PFSK-1 (cell line): ENCODE results near the gene AFM.

ENCODE experiments used
- FOXP2 ChIP-seq: optimal IDR thresholded peaks from 2 replicates; pipeline ENCODE3; 2011; ENCODE audit warnings: borderline replicate concordance, control low read depth, inconsistent platforms; ENCODE audit not compliant: insufficient read depth; ENCODE audit errors: extremely low read length, extremely low read depth
- POLR2AphosphoS5 ChIP-seq: IDR thresholded peaks from 2 replicates; pipeline ENCODE4 v1.6.1; 2012; ENCODE audit warnings: low read depth, mild to moderate bottlenecking, control low read depth, low read length, moderate library complexity
- SIN3A ChIP-seq: IDR thresholded peaks from 2 replicates; pipeline ENCODE4 v1.6.1; 2012; ENCODE audit warnings: mild to moderate bottlenecking, low read length, moderate library complexity, borderline replicate concordance; ENCODE audit not compliant: insufficient read depth
- TAF1 ChIP-seq: IDR thresholded peaks from 2 replicates; pipeline ENCODE4 v1.6.1; 2012; ENCODE audit warnings: low read length, control low read depth, borderline replicate concordance; ENCODE audit not compliant: insufficient read depth
- TF ChIP-seq, protein P1 (sequence below), 2 experiments: IDR thresholded peaks; 2 replicates each; pipeline versions ENCODE4 v1.6.1 to v1.8.0; 2011 to 2012; ENCODE audit warnings: low read depth in 2 of 2, low read length in 2 of 2, control low read depth in 1 of 2, inconsistent platforms in 1 of 2, mild to moderate bottlenecking in 1 of 2, moderate library complexity in 1 of 2; ENCODE audit not compliant: insufficient read depth in 1 of 2

Gene AFM

DNA sequence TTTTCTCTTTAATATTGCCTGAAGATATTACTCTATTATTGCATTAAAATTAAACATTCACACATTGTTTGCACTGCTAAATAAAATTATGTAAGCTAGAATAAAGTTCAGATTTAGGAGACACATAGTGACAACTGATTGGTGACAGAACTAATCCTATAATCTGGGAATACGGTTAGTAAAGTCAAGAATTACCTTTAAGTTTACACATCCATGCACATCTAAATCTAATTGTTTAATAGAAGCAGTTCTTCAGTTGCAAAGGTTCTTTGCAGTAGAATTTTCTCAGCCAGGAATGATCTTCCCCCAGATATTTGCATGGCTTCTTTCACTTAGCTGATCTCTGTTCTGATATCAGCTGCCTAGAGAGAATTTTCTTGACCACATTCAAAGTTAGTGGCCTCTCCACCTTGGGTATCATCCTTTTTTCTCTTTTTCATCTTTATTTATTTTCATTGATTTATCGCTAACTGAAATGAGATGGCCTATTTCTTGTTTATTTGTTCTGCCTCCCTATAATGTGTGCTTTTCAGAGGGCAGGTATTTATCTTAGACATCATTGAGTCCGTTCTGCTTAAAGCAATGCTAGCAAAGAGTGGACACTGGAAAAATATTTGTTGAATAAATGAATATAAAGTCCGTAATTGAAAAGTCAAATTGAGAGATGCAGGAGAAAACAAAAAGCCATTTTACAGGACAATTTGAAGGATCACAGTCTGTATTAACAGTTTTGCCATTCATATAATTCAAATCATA lies 32.9 kb upstream of the AFM start:
- TF ChIP-seq SIN3A (no peak), TAF1 (no peak), POLR2AphosphoS5 (no peak), FOXP2 (no peak)
- TF ChIP-seq, protein P1, sequence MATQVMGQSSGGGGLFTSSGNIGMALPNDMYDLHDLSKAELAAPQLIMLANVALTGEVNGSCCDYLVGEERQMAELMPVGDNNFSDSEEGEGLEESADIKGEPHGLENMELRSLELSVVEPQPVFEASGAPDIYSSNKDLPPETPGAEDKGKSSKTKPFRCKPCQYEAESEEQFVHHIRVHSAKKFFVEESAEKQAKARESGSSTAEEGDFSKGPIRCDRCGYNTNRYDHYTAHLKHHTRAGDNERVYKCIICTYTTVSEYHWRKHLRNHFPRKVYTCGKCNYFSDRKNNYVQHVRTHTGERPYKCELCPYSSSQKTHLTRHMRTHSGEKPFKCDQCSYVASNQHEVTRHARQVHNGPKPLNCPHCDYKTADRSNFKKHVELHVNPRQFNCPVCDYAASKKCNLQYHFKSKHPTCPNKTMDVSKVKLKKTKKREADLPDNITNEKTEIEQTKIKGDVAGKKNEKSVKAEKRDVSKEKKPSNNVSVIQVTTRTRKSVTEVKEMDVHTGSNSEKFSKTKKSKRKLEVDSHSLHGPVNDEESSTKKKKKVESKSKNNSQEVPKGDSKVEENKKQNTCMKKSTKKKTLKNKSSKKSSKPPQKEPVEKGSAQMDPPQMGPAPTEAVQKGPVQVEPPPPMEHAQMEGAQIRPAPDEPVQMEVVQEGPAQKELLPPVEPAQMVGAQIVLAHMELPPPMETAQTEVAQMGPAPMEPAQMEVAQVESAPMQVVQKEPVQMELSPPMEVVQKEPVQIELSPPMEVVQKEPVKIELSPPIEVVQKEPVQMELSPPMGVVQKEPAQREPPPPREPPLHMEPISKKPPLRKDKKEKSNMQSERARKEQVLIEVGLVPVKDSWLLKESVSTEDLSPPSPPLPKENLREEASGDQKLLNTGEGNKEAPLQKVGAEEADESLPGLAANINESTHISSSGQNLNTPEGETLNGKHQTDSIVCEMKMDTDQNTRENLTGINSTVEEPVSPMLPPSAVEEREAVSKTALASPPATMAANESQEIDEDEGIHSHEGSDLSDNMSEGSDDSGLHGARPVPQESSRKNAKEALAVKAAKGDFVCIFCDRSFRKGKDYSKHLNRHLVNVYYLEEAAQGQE (IDR thresholded peaks at IDR 0.05; ENCODE audit: insufficient read depth in 1 of 2, low read depth in 2 of 2, low read length in 2 of 2), result no peak

DNA sequence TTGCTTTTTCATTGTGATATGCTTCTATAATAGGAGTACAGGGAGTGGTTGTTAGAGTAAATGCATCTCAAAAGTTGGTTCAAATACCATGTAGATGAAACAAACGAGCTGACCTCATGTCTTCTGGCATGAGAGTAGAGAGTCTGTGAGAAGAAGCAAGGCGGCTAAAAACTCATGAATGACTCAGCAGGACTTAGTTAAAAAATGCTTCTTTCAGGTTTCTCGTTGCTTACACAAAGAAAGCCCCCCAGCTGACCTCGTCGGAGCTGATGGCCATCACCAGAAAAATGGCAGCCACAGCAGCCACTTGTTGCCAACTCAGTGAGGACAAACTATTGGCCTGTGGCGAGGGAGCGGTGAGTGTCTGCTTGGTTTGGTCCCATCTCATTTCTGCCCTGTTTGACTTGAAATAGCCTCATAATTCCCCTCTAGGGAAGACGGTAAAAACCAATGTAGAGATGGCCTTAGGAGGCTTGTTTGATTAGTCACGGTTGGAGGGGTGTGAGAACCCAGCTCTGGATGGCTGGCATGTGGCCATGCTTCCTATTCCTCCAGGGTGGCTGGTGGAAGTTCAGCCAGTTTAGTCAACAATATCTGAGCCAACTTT lies 31.0 kb upstream of the AFM start:
- TF ChIP-seq, protein P1 (IDR thresholded peaks at IDR 0.05; ENCODE audit: insufficient read depth in 1 of 2, low read depth in 2 of 2, low read length in 2 of 2), result no peak
- TF ChIP-seq TAF1 (no peak), FOXP2 (no peak), POLR2AphosphoS5 (no peak), SIN3A (no peak)

DNA sequence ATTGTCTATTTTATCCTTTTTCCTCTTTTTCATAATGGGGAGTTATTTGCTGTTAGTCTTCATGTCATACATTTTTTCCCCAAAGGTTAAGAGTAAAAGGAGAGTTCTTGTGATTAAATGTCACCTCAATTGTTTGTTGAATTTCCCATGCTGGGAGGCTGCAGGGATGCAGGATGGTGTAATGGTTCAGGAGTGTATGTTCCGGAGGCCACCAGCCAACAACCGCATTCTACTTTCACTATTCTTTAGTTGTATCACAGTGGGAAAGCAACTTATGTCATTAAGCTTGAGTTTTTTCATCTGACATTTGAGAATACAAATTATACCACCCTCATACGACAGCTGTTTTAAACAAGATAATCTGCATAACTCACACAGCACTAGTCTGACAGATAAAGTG lies 30.1 kb upstream of the AFM start:
- TF ChIP-seq FOXP2 (no peak), TAF1 (no peak), SIN3A (no peak), POLR2AphosphoS5 (no peak)
- TF ChIP-seq, protein P1 (IDR thresholded peaks at IDR 0.05; ENCODE audit: insufficient read depth in 1 of 2, low read depth in 2 of 2, low read length in 2 of 2), result no peak

DNA sequence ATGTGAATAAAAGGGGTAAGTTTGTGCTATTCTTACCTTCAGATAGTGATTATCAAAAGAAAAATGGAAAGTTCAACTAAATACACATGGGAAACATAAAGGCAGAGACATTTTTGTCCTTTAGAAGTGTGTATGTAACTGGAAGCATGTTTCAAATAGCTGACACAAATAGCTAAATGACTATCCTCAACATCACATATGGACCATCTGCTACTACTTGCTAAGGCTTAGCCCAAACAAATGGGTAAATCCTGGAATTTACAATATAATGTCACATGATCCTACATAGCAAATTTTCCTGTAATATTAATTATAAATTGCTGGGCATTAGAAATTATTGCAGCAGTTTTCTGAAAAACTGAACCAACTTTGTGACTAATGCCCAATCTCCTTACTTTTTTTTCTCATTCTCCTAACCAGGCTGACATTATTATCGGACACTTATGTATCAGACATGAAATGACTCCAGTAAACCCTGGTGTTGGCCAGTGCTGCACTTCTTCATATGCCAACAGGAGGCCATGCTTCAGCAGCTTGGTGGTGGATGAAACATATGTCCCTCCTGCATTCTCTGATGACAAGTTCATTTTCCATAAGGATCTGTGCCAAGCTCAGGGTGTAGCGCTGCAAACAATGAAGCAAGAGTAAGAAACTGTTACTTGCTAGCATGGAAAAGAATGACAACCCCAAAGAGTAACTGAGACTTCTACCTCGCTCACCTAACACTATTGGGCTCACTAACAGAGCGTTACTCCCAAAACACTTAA lies 29.4 kb upstream of the AFM start:
- TF ChIP-seq TAF1 (no peak), SIN3A (no peak), FOXP2 (no peak), POLR2AphosphoS5 (no peak)
- TF ChIP-seq, protein P1 (IDR thresholded peaks at IDR 0.05; ENCODE audit: insufficient read depth in 1 of 2, low read depth in 2 of 2, low read length in 2 of 2), result no peak
